ENCODE results near the gene RNF5. TPM values are rescaled to one million over a fixed set of nuclear protein-coding genes. Genes with fewer than 3 reads are reported as not detected.

RNF5 gene
- total RNA-seq, 2 donors from 2014 or later, result 46.0 to 64.5 TPM

- no peaks in the 10 kb centered on the region for H3K36me3 Mint-ChIP-seq (ENCODE audit: low read depth)
- H3K4me1 Mint-ChIP-seq, result peaks cover 17% of the 10 kb centered on the region
- no peaks in the 10 kb centered on the region for H3K9me3 Mint-ChIP-seq
- peak; percentile 85 for ATAC-seq (replicated peaks)
- H3K4me3 Mint-ChIP-seq, result peak overlapping the region; percentile 80
- H3K27me3 Mint-ChIP-seq, result peaks cover 28% of the 10 kb centered on the region
- H3K27ac Mint-ChIP-seq, result peak overlapping the region; percentile 48
Observed at GRCh38 chr6:32148289-32149091, 29.7 kb upstream of the RNF5 start.

- Mint-ChIP-seq H3K27me3 (peaks cover 28% of the 10 kb centered on the region), H3K4me1 (peaks cover 20% of the 10 kb centered on the region), H3K4me3 (peak overlapping the region; percentile 80), H3K27ac (peak overlapping the region; percentile 48), H3K36me3 (ENCODE audit: low read depth) (no peaks in the 10 kb centered on the region), H3K9me3 (no peaks in the 10 kb centered on the region)
- peak; percentile 32 for ATAC-seq (replicated peaks)
Observed at GRCh38 chr6:32149092-32149755, 29.0 kb upstream of the RNF5 start.

GRCh38 chr6:32149932-32150870, 28.0 kb upstream of the RNF5 start:
- peaks cover 29% of the 10 kb centered on the region for H3K4me1 Mint-ChIP-seq
- no peak for ATAC-seq (replicated peaks)
- H3K36me3 Mint-ChIP-seq (ENCODE audit: low read depth), result no peaks in the 10 kb centered on the region
- no peak overlapping the region for H3K27ac Mint-ChIP-seq
- no peaks in the 10 kb centered on the region for H3K9me3 Mint-ChIP-seq
- H3K4me3 Mint-ChIP-seq, result peak overlapping the region; percentile 3
- H3K27me3 Mint-ChIP-seq, result peaks cover 28% of the 10 kb centered on the region

- ATAC-seq (replicated peaks), result no peak
- no peaks in the 10 kb centered on the region for H3K9me3 Mint-ChIP-seq
- peaks cover 33% of the 10 kb centered on the region for H3K4me1 Mint-ChIP-seq
- H3K27me3 Mint-ChIP-seq, result peaks cover 28% of the 10 kb centered on the region
- no peak overlapping the region for H3K27ac Mint-ChIP-seq
- H3K36me3 Mint-ChIP-seq (ENCODE audit: low read depth), result no peaks in the 10 kb centered on the region
- H3K4me3 Mint-ChIP-seq, result no peak overlapping the region
Observed at GRCh38 chr6:32151181-32151862, 26.9 kb upstream of the RNF5 start.

- peaks cover under 1% of the 10 kb centered on the region for H3K36me3 Mint-ChIP-seq (ENCODE audit: low read depth)
- peak within 1 kb of the TSS; percentile 90 for H3K4me3 Mint-ChIP-seq
- ATAC-seq (replicated peaks), result no peak
- H3K9me3 Mint-ChIP-seq, result no peaks in the 10 kb centered on the region
- peaks cover 28% of the 10 kb centered on the region for H3K27me3 Mint-ChIP-seq
- no peak within 1 kb of the TSS for H3K27ac Mint-ChIP-seq
- H3K4me1 Mint-ChIP-seq, result peaks cover 33% of the 10 kb centered on the region
Observed at GRCh38 chr6:32151863-32152768, 26.1 kb upstream of the RNF5 start, which contains the start of gene PRRT1. TSS of gene PRRT1 (minus strand) at chr6:32151939. CDS start at chr6:32151827, 112 bp downstream.

- Mint-ChIP-seq H3K36me3 (ENCODE audit: low read depth) (peaks cover 9% of the 10 kb centered on the region), H3K27me3 (peaks cover 27% of the 10 kb centered on the region), H3K4me3 (peak overlapping the region; percentile 90), H3K9me3 (no peaks in the 10 kb centered on the region), H3K4me1 (peaks cover 33% of the 10 kb centered on the region), H3K27ac (peak overlapping the region; percentile 36)
- ATAC-seq (replicated peaks), result no peak
Observed at GRCh38 chr6:32152769-32153563, 25.2 kb upstream of the RNF5 start.

- Mint-ChIP-seq H3K4me1 (peaks cover 28% of the 10 kb centered on the region), H3K9me3 (no peaks in the 10 kb centered on the region), H3K36me3 (ENCODE audit: low read depth) (peaks cover 17% of the 10 kb centered on the region), H3K27ac (peak within 1 kb of the TSS; percentile 77), H3K4me3 (peak within 1 kb of the TSS; percentile 90), H3K27me3 (peaks cover 18% of the 10 kb centered on the region)
- peak; percentile 67 for ATAC-seq (replicated peaks)
Observed at GRCh38 chr6:32153564-32154513, 24.4 kb upstream of the RNF5 start, which contains the start of gene PPT2. TSS of gene PPT2 (plus strand) at chr6:32154141. CDS start at chr6:32154595, 454 bp downstream.

GRCh38 chr6:32154514-32155161, 23.6 kb upstream of the RNF5 start:
- H3K27me3 Mint-ChIP-seq, result peaks cover 15% of the 10 kb centered on the region
- H3K4me1 Mint-ChIP-seq, result peaks cover 26% of the 10 kb centered on the region
- peak; percentile 93 for ATAC-seq (replicated peaks)
- H3K36me3 Mint-ChIP-seq (ENCODE audit: low read depth), result peaks cover 18% of the 10 kb centered on the region
- peak overlapping the region; percentile 77 for H3K27ac Mint-ChIP-seq
- H3K4me3 Mint-ChIP-seq, result peak overlapping the region; percentile 90
- no peaks in the 10 kb centered on the region for H3K9me3 Mint-ChIP-seq

GRCh38 chr6:32156891-32157290, 21.3 kb upstream of the RNF5 start:
- no peak for ATAC-seq (replicated peaks)
- no peak overlapping the region for H3K4me3 Mint-ChIP-seq
- H3K4me1 Mint-ChIP-seq, result peaks cover 21% of the 10 kb centered on the region
- no peaks in the 10 kb centered on the region for H3K9me3 Mint-ChIP-seq
- no peak overlapping the region for H3K27ac Mint-ChIP-seq
- peaks cover 18% of the 10 kb centered on the region for H3K36me3 Mint-ChIP-seq (ENCODE audit: low read depth)
- H3K27me3 Mint-ChIP-seq, result no peaks in the 10 kb centered on the region

- ATAC-seq (replicated peaks), result no peak
Observed at GRCh38 chr6:32158052-32158451, 20.2 kb upstream of the RNF5 start.

GRCh38 chr6:32163559-32164258, 14.5 kb upstream of the RNF5 start:
- Mint-ChIP-seq H3K4me3 (no peak overlapping the region), H3K36me3 (ENCODE audit: low read depth) (peaks cover 21% of the 10 kb centered on the region), H3K27me3 (no peaks in the 10 kb centered on the region), H3K4me1 (peaks cover 9% of the 10 kb centered on the region), H3K27ac (no peak overlapping the region), H3K9me3 (no peaks in the 10 kb centered on the region)
- ATAC-seq (replicated peaks), result no peak

More at GRCh38 chr6:32158052-32158451, 20.2 kb upstream of the RNF5 start:
- peaks cover 18% of the 10 kb centered on the region for H3K36me3 Mint-ChIP-seq (ENCODE audit: low read depth)
- no peak overlapping the region for H3K4me3 Mint-ChIP-seq
- no peaks in the 10 kb centered on the region for H3K27me3 Mint-ChIP-seq
- peaks cover 18% of the 10 kb centered on the region for H3K4me1 Mint-ChIP-seq
- no peak overlapping the region for H3K27ac Mint-ChIP-seq
- no peaks in the 10 kb centered on the region for H3K9me3 Mint-ChIP-seq

Measured in activated T-helper 17 cell treated with anti-CD3 and anti-CD28 coated beads, Interleukin-2, amount 50 U/mL, for 72 hours (primary cell).